Tibial nerve (tissue), 4 donors: ENCODE results near the gene DGKQ.

Source experiments
- CTCF ChIP-seq, 5 experiments: fragments of 200-600 bp in 3 of 5; fragments of 450-650 bp in 2 of 5; sonication (generic) in 3 of 5; IDR thresholded peaks; one replicate each; pipeline ENCODE4 v1.5.1; 2016 to 2019; ENCODE audit warnings: antibody characterized with exemption in 5 of 5, mild to moderate bottlenecking in 3 of 5, moderate library complexity in 2 of 5
- EP300 ChIP-seq, 2 donors: sonication (generic); formaldehyde crosslinking; IDR thresholded peaks; one replicate each; pipeline ENCODE4 v1.6.1; 2017; ENCODE audit warnings: antibody characterized with exemption in 2 of 2, mild to moderate bottlenecking in 1 of 2

- TF ChIP-seq CTCF (IDR thresholded peaks at IDR 0.05): no peak
- no peak for TF ChIP-seq EP300 (IDR thresholded peaks at IDR 0.05)
Observed at GRCh38 chr4:956531-957230, 16.7 kb downstream of the DGKQ start.
